Measurements from ENCODE around the gene VSTM2A.

VSTM2A gene

DNA sequence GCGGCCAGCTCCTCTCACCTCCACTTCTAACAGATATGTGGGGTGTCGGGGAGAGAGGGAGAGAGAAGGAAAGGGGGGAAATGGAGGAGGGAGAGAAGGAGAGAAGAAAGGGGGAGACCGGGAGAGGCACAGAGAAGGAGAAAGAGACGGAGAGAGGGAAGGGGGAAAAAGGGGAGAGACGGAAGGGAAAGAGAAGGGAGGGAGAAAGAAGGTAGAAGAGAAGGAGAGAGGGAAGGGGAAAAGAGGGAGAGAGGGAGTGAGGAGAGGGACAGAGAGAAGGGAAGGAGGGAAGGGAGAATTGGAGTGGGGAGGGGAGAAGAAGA is 3.0 kb downstream of the VSTM2A start:
- H3K4me3 ChIP-seq (ENCODE audit: low read length): no peak overlapping the region
- H3K4me2 ChIP-seq (ENCODE audit: low read length): no peak overlapping the region
- TF ChIP-seq EZH2phosphoT487 (IDR thresholded peaks at IDR 0.05; ENCODE audit: borderline replicate concordance, low read length) (no peak), CTCF (IDR thresholded peaks at IDR 0.05; ENCODE audit: low read depth, low read length, poor library complexity, severe bottlenecking) (no peak)
- H3F3A ChIP-seq (ENCODE audit: control insufficient read depth, insufficient read depth): no peaks in the 10 kb centered on the region
- H3K79me2 ChIP-seq (ENCODE audit: control insufficient read depth, low read length): no peaks in the 10 kb centered on the region
- H4K20me1 ChIP-seq (ENCODE audit: control insufficient read depth, insufficient read depth, low read depth, low read length): no peaks in the 10 kb centered on the region
- H3K36me3 ChIP-seq (ENCODE audit: control insufficient read depth, low read length): no peaks in the 10 kb centered on the region
- H3K27me3 ChIP-seq (ENCODE audit: control insufficient read depth, low read length): no peaks in the 10 kb centered on the region
- H3K9me2 ChIP-seq (replicated peaks; ENCODE audit: control insufficient read depth, low read length): no peaks in the 10 kb centered on the region
- no peak overlapping the region for H3K27ac ChIP-seq (ENCODE audit: low read depth, low read length)
- no peaks in the 10 kb centered on the region for H3K4me1 ChIP-seq (ENCODE audit: control insufficient read depth, low read length)
- H3K9me3 ChIP-seq (ENCODE audit: control insufficient read depth, insufficient read depth, low read length): peaks cover 3% of the 10 kb centered on the region; the same call in 1 of the 2 replicates

GRCh38 chr7:54546081-54546985 is 4.2 kb downstream of the VSTM2A start:
- no peak overlapping the region for H3K27ac ChIP-seq (ENCODE audit: low read depth, low read length)
- H3K4me1 ChIP-seq (ENCODE audit: control insufficient read depth, low read length): no peaks in the 10 kb centered on the region
- TF ChIP-seq CTCF (IDR thresholded peaks at IDR 0.05; ENCODE audit: low read depth, low read length, poor library complexity, severe bottlenecking): no peak
- TF ChIP-seq EZH2phosphoT487 (IDR thresholded peaks at IDR 0.05; ENCODE audit: borderline replicate concordance, low read length): no peak
- H3K9me2 ChIP-seq (replicated peaks; ENCODE audit: control insufficient read depth, low read length): no peaks in the 10 kb centered on the region
- H3K79me2 ChIP-seq (ENCODE audit: control insufficient read depth, low read length): no peaks in the 10 kb centered on the region
- no peak overlapping the region for H3K4me3 ChIP-seq (ENCODE audit: low read length)
- H3K36me3 ChIP-seq (ENCODE audit: control insufficient read depth, low read length): no peaks in the 10 kb centered on the region
- no peaks in the 10 kb centered on the region for H3F3A ChIP-seq (ENCODE audit: control insufficient read depth, insufficient read depth)
- H3K4me2 ChIP-seq (ENCODE audit: low read length): no peak overlapping the region
- H3K9me3 ChIP-seq (ENCODE audit: control insufficient read depth, insufficient read depth, low read length): peaks cover 3% of the 10 kb centered on the region; the same call in 1 of the 2 replicates
- H3K27me3 ChIP-seq (ENCODE audit: control insufficient read depth, low read length): no peaks in the 10 kb centered on the region
- no peaks in the 10 kb centered on the region for H4K20me1 ChIP-seq (ENCODE audit: control insufficient read depth, insufficient read depth, low read depth, low read length)

GRCh38 chr7:54546986-54547314 is 4.8 kb downstream of the VSTM2A start:
- H3K4me1 ChIP-seq (ENCODE audit: control insufficient read depth, low read length): no peaks in the 10 kb centered on the region
- H3K27ac ChIP-seq (ENCODE audit: low read depth, low read length): no peak overlapping the region
- no peaks in the 10 kb centered on the region for H3K9me2 ChIP-seq (replicated peaks; ENCODE audit: control insufficient read depth, low read length)
- peaks cover 3% of the 10 kb centered on the region; the same call in 1 of the 2 replicates for H3K9me3 ChIP-seq (ENCODE audit: control insufficient read depth, insufficient read depth, low read length)
- TF ChIP-seq CTCF (IDR thresholded peaks at IDR 0.05; ENCODE audit: low read depth, low read length, poor library complexity, severe bottlenecking) (no peak), EZH2phosphoT487 (IDR thresholded peaks at IDR 0.05; ENCODE audit: borderline replicate concordance, low read length) (no peak)
- no peak overlapping the region for H3K4me2 ChIP-seq (ENCODE audit: low read length)
- no peaks in the 10 kb centered on the region for H3K27me3 ChIP-seq (ENCODE audit: control insufficient read depth, low read length)
- no peaks in the 10 kb centered on the region for H3K79me2 ChIP-seq (ENCODE audit: control insufficient read depth, low read length)
- no peaks in the 10 kb centered on the region for H4K20me1 ChIP-seq (ENCODE audit: control insufficient read depth, insufficient read depth, low read depth, low read length)
- no peaks in the 10 kb centered on the region for H3K36me3 ChIP-seq (ENCODE audit: control insufficient read depth, low read length)
- no peaks in the 10 kb centered on the region for H3F3A ChIP-seq (ENCODE audit: control insufficient read depth, insufficient read depth)
- H3K4me3 ChIP-seq (ENCODE audit: low read length): no peak overlapping the region
